GM23338 (cell line): ENCODE measurements around the gene CLCN1. TPM values are rescaled to one million over a fixed set of nuclear protein-coding genes. Genes with fewer than 3 reads are reported as not detected.

Source experiments
- ATAC-seq: fragments of 200-7000 bp; cut with Tn5 transposase; 3 replicates; pipeline ENCODE4 v1.9.1; 2020
- DNase-seq: peaks from one replicate; pipeline ENCODE4 v3.0.0-alpha.2; 2015; ENCODE audit warnings: low spot score
- H2AFZ ChIP-seq: fragments of 200-600 bp; sonication (generic); 2 replicates; pipeline ENCODE4 v1.8.0; 2016; ENCODE audit warnings: antibody characterized with exemption, mild to moderate bottlenecking, moderate library complexity
- H3F3A ChIP-seq: fragments of 200-600 bp; sonication (generic); replicated peaks from 2 replicates; pipeline ENCODE4 v1.8.0; 2017; ENCODE audit warnings: antibody characterized with exemption, mixed run types, low read depth
- H3K27ac ChIP-seq: fragments of 200-600 bp; sonication (generic); 2 replicates; pipeline ENCODE4 v1.6.1; 2016; ENCODE audit warnings: low read depth
- H3K27me3 ChIP-seq: fragments of 200-600 bp; sonication (generic); 2 replicates; pipeline ENCODE4 v1.8.0; 2016; ENCODE audit warnings: mild to moderate bottlenecking, mixed run types, moderate library complexity; ENCODE audit not compliant: insufficient read depth
- H3K36me3 ChIP-seq: fragments of 200-600 bp; sonication (generic); 2 replicates; pipeline ENCODE4 v1.8.0; 2016; ENCODE audit warnings: mild to moderate bottlenecking; ENCODE audit not compliant: insufficient read depth
- H3K4me1 ChIP-seq: fragments of 200-600 bp; sonication (generic); 2 replicates; pipeline ENCODE4 v1.8.0; 2016; ENCODE audit warnings: mild to moderate bottlenecking, moderate library complexity; ENCODE audit not compliant: insufficient read depth
- H3K4me2 ChIP-seq: fragments of 200-600 bp; sonication (generic); 2 replicates; pipeline ENCODE4 v1.7.1; 2017; ENCODE audit warnings: mixed run types
- H3K4me3 ChIP-seq: fragments of 200-600 bp; sonication (generic); 2 replicates; pipeline ENCODE4 v1.6.1; 2016; ENCODE audit warnings: mixed run types
- H3K79me2 ChIP-seq: fragments of 200-600 bp; sonication (generic); replicated peaks from 2 replicates; pipeline ENCODE4 v1.8.0; 2017; ENCODE audit warnings: mild to moderate bottlenecking; ENCODE audit not compliant: insufficient read depth
- H3K9me2 ChIP-seq: fragments of 200-600 bp; sonication (generic); 2 replicates; pipeline ENCODE4 v1.8.0; 2017; ENCODE audit not compliant: insufficient read depth
- H4K20me1 ChIP-seq: fragments of 200-600 bp; sonication (generic); replicated peaks from 2 replicates; pipeline ENCODE4 v1.8.0; 2017; ENCODE audit warnings: mild to moderate bottlenecking; ENCODE audit not compliant: insufficient read depth
- H3K27ac Mint-ChIP-seq: 2 replicates; pipeline ENCODE4 v1.8.0; 2020; ENCODE audit warnings: inconsistent platforms, mild to moderate bottlenecking, moderate library complexity, mixed read lengths
- H3K27me3 Mint-ChIP-seq: 3 replicates; pipeline ENCODE4 v1.8.0; 2022; ENCODE audit warnings: low read depth, mild to moderate bottlenecking, moderate library complexity, mixed read lengths, inconsistent platforms; ENCODE audit not compliant: insufficient read depth, poor library complexity
- H3K36me3 Mint-ChIP-seq: 3 replicates; pipeline ENCODE4 v1.8.0; 2021; ENCODE audit warnings: low read depth, mild to moderate bottlenecking, inconsistent platforms, moderate library complexity, mixed read lengths
- H3K4me1 Mint-ChIP-seq: 3 replicates; pipeline ENCODE4 v1.8.0; 2020; ENCODE audit warnings: mild to moderate bottlenecking, inconsistent platforms, mixed read lengths
- H3K4me3 Mint-ChIP-seq: 3 replicates; pipeline ENCODE4 v1.8.0; 2021; ENCODE audit warnings: moderate library complexity, mild to moderate bottlenecking, inconsistent platforms, mixed read lengths
- H3K9me3 Mint-ChIP-seq: 3 replicates; pipeline ENCODE4 v1.8.0; 2020; ENCODE audit warnings: moderate library complexity, mild to moderate bottlenecking, inconsistent platforms, mixed read lengths
- CREB1 ChIP-seq: fragments of 250-450 bp; sonication (Bioruptor Pico); IDR thresholded peaks from 2 replicates; pipeline ENCODE4 v1.5.0; 2020; ENCODE audit warnings: low read depth, mild to moderate bottlenecking, moderate library complexity
- EZH2 ChIP-seq: fragments of 200-600 bp; sonication (generic); IDR thresholded peaks from one replicate; pipeline ENCODE4 v1.8.0; 2017; ENCODE audit warnings: antibody characterized with exemption, mild to moderate bottlenecking, low read depth; ENCODE audit not compliant: unreplicated experiment
- EZH2phosphoT487 ChIP-seq: fragments of 200-600 bp; sonication (generic); IDR thresholded peaks from one replicate; pipeline ENCODE4 v1.8.1; 2018; ENCODE audit warnings: antibody characterized with exemption; ENCODE audit not compliant: unreplicated experiment
- JUNB ChIP-seq: IDR thresholded peaks from one replicate; pipeline ENCODE4 v1.6.1; 2016; ENCODE audit warnings: antibody characterized with exemption; ENCODE audit not compliant: unreplicated experiment
- NANOG ChIP-seq: IDR thresholded peaks from 2 replicates; pipeline ENCODE4 v1.6.1; 2016; ENCODE audit warnings: antibody characterized with exemption, borderline replicate concordance
- POLR2AphosphoS5 ChIP-seq: IDR thresholded peaks from 2 replicates; pipeline ENCODE4 v1.6.1; 2016; ENCODE audit warnings: antibody characterized with exemption, low read depth
- REST ChIP-seq: IDR thresholded peaks from one replicate; pipeline ENCODE4 v1.6.1; 2018; ENCODE audit warnings: antibody characterized with exemption; ENCODE audit not compliant: unreplicated experiment
- STAT1 ChIP-seq: IDR thresholded peaks from one replicate; pipeline ENCODE4 v1.6.1; 2016; ENCODE audit warnings: antibody characterized with exemption; ENCODE audit not compliant: unreplicated experiment
- ZNF114 ChIP-seq: fragments of 250-450 bp; sonication (Bioruptor Pico); IDR thresholded peaks from 2 replicates; pipeline ENCODE4 v1.5.0; 2020; ENCODE audit warnings: mild to moderate bottlenecking, moderate library complexity
- ZNF331 ChIP-seq: fragments of 250-450 bp; sonication (Bioruptor Pico); IDR thresholded peaks from 2 replicates; pipeline ENCODE4 v1.5.0; 2020; ENCODE audit warnings: low read depth, mild to moderate bottlenecking, moderate library complexity
- polyA plus RNA-seq: library from polyadenylated mRNA; unstranded; fragments of >200 nt; fragmentation: Nextera tagmentation; extraction: Ambion mirVana; gene quantifications from 2 replicates; pipeline ENCODE4 v1.2.1, GENCODE V29; 2016
- total RNA-seq: library from RNA; depleted of rRNA; stranded (reverse); fragments of >200 nt; shearing (Covaris generic); gene quantifications from 2 replicates; pipeline ENCODE4 v1.2.3, GENCODE V29; 2014
- TF ChIP-seq, protein P1 (sequence below), 2 experiments: fragments of 200-600 bp in 1 of 2; sonication (generic) in 1 of 2; conservative IDR thresholded peaks; 2 replicates each; pipeline versions ENCODE4 v1.5.1 to v1.6.1; 2016 to 2017; ENCODE audit warnings: antibody characterized with exemption in 2 of 2, low read depth in 2 of 2, mild to moderate bottlenecking in 2 of 2, moderate library complexity in 1 of 2
- TF ChIP-seq, protein P2 (sequence below): IDR thresholded peaks from 2 replicates; pipeline ENCODE4 v1.6.1; 2016; ENCODE audit warnings: antibody characterized with exemption

CLCN1 gene
- total and polyA plus RNA-seq, 2 experiments from 2014 or later: 0.38 to 0.48 TPM

GRCh38 chr7:143396182-143396581, 80.3 kb downstream of the CLCN1 start:
- Mint-ChIP-seq H3K27me3 (peaks cover 10% of the 10 kb centered on the region), H3K27ac (no peak overlapping the region), H3K4me3 (no peak overlapping the region), H3K9me3 (no peaks in the 10 kb centered on the region), H3K4me1 (no peaks in the 10 kb centered on the region; the same call in 2 of the 3 replicates), H3K36me3 (peaks cover 98% of the 10 kb centered on the region)
- no peak overlapping the region for H3K4me3 ChIP-seq
- H3K36me3 ChIP-seq: peaks cover 46% of the 10 kb centered on the region
- H3K79me2 ChIP-seq: 0 out of 2 replicates have a peak, but pooled peaks cover 7% of the 10 kb centered on the region
- H3K9me2 ChIP-seq: no peaks in the 10 kb centered on the region
- ATAC-seq (no peak), DNase-seq (no peak)
- no peak overlapping the region for H3K27ac ChIP-seq
- TF ChIP-seq, protein P1, sequence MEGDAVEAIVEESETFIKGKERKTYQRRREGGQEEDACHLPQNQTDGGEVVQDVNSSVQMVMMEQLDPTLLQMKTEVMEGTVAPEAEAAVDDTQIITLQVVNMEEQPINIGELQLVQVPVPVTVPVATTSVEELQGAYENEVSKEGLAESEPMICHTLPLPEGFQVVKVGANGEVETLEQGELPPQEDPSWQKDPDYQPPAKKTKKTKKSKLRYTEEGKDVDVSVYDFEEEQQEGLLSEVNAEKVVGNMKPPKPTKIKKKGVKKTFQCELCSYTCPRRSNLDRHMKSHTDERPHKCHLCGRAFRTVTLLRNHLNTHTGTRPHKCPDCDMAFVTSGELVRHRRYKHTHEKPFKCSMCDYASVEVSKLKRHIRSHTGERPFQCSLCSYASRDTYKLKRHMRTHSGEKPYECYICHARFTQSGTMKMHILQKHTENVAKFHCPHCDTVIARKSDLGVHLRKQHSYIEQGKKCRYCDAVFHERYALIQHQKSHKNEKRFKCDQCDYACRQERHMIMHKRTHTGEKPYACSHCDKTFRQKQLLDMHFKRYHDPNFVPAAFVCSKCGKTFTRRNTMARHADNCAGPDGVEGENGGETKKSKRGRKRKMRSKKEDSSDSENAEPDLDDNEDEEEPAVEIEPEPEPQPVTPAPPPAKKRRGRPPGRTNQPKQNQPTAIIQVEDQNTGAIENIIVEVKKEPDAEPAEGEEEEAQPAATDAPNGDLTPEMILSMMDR (conservative IDR thresholded peaks at IDR 0.05; ENCODE audit: low read depth in 2 of 2): no peak
- no peak for TF ChIP-seq ZNF331
- TF ChIP-seq POLR2AphosphoS5: no peak
- no peak for TF ChIP-seq CREB1 (CRISPR knock-in tag)
- no peak for TF ChIP-seq NANOG
- TF ChIP-seq EZH2phosphoT487: no peak
- TF ChIP-seq, protein P2, sequence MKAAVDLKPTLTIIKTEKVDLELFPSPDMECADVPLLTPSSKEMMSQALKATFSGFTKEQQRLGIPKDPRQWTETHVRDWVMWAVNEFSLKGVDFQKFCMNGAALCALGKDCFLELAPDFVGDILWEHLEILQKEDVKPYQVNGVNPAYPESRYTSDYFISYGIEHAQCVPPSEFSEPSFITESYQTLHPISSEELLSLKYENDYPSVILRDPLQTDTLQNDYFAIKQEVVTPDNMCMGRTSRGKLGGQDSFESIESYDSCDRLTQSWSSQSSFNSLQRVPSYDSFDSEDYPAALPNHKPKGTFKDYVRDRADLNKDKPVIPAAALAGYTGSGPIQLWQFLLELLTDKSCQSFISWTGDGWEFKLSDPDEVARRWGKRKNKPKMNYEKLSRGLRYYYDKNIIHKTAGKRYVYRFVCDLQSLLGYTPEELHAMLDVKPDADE: no peak
- TF ChIP-seq JUNB: no peak
- no peak for TF ChIP-seq ZNF114 (CRISPR knock-in tag)
- TF ChIP-seq EZH2: no peak
- no peak for TF ChIP-seq STAT1
- no peaks in the 10 kb centered on the region for H3K27me3 ChIP-seq
- no peak overlapping the region for H2AFZ ChIP-seq
- no peaks in the 10 kb centered on the region; the same call in 1 of the 2 replicates for H3K4me1 ChIP-seq
- H4K20me1 ChIP-seq: peaks cover 5% of the 10 kb centered on the region
- H3F3A ChIP-seq: peaks cover 33% of the 10 kb centered on the region
- no peak overlapping the region for H3K4me2 ChIP-seq

DNA sequence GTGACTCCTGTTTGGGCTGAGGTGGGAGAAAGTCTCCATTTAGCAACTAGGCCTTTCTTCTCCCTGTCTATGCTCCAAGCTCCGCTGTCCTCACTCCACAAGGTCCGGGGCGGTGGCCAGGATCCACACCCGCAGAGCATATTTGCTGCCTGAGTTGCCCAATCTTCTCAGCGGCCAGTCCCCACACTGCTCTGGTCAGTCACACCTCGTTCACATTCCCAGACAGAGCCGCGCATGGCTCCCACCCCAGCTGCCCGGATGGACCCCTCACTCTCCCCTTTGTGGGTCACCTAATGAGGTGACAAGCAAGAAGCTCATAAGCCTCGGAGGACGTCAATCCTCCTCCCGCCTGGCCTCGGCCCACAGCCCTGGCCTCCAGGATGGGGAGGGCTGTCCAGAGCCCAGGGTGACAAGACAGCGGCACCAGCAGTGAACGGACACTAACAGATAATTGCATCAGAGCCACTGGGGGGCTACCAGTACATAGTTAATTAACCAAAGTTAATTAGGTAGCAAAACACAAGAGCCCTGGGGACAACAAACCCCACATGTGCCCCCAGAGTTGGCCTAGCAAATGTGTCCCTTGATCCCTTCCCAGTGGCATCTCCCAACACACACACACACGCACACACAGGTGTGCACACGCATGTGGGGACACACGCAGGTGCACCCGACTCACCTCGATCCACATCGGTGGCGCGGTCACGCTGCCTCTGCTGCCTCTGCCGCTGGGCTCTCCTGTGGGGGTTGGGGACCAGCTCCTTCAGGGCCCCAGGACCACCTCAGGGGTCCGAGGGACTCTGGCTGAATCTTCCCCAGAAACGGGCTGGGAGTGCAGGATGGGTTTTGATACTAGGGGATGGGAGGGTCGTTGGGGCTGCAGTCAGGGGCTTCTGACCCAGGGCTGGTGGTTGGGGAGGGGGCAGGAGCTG, 81.0 kb downstream of the CLCN1 start:
- no peak for DNase-seq
- no peak overlapping the region; the same call in 1 of the 2 replicates for H3K27ac Mint-ChIP-seq
- no peaks in the 10 kb centered on the region; the same call in 2 of the 3 replicates for H3K4me1 Mint-ChIP-seq
- Histone ChIP-seq H2AFZ (no peak overlapping the region), H3K79me2 (0 out of 2 replicates have a peak, but pooled peaks cover 7% of the 10 kb centered on the region), H4K20me1 (peaks cover 5% of the 10 kb centered on the region), H3K4me2 (no peak overlapping the region), H3K4me1 (no peaks in the 10 kb centered on the region), H3K9me2 (no peaks in the 10 kb centered on the region), H3F3A (peaks cover 27% of the 10 kb centered on the region; the same call in 1 of the 2 replicates), H3K4me3 (no peak overlapping the region), H3K27ac (no peak overlapping the region), H3K27me3 (no peaks in the 10 kb centered on the region), H3K36me3 (peaks cover 46% of the 10 kb centered on the region)
- no peaks in the 10 kb centered on the region for H3K9me3 Mint-ChIP-seq
- peaks cover 98% of the 10 kb centered on the region for H3K36me3 Mint-ChIP-seq
- TF ChIP-seq REST (no peak), POLR2AphosphoS5 (peak; percentile 31; the same call in 1 of the 2 replicates)
- no peak for ATAC-seq
- peaks cover 7% of the 10 kb centered on the region for H3K27me3 Mint-ChIP-seq
- no peak overlapping the region for H3K4me3 Mint-ChIP-seq
